Thymus (tissue), 11 donors: ENCODE measurements around the gene MAP4. TPM values are rescaled to one million over a fixed set of nuclear protein-coding genes. Genes with fewer than 3 reads are reported as not detected.
"Not testable (repeated sequence)": the region's sequence is repeated elsewhere in the genome, so short reads cannot be mapped to it uniquely, and the experiment has no call there.

Experiments
- DNase-seq, 9 donors: peaks; one replicate each; pipeline ENCODE4 v3.0.0-alpha.2; 2013; ENCODE audit warnings: low spot score in 9 of 9, low read depth in 6 of 9, missing footprints in 1 of 9
- H3K27ac ChIP-seq, 2 donors: one replicate each; pipeline ENCODE4 v1.5.1; 2013; ENCODE audit warnings: control low read depth in 1 of 2, low read depth in 1 of 2, low read length in 1 of 2, mild to moderate bottlenecking in 1 of 2, moderate library complexity in 1 of 2
- H3K27me3 ChIP-seq, 2 donors: one replicate each; pipeline ENCODE4 v1.5.1; 2013; ENCODE audit warnings: low read length in 1 of 2; ENCODE audit not compliant: control insufficient read depth in 2 of 2, insufficient read depth in 1 of 2
- H3K36me3 ChIP-seq, 2 donors: one replicate each; pipeline ENCODE4 v1.5.1; 2013; ENCODE audit warnings: low read length in 1 of 2, mild to moderate bottlenecking in 1 of 2, moderate library complexity in 1 of 2; ENCODE audit not compliant: control insufficient read depth in 2 of 2, insufficient read depth in 2 of 2
- H3K4me1 ChIP-seq, 2 donors: one replicate each; pipeline ENCODE4 v1.5.1; 2013; ENCODE audit warnings: low read length in 2 of 2; ENCODE audit not compliant: control insufficient read depth in 2 of 2, insufficient read depth in 2 of 2
- H3K4me3 ChIP-seq, 2 donors: one replicate each; pipeline ENCODE4 v1.5.1; 2013; ENCODE audit warnings: low read length in 2 of 2, control low read depth in 1 of 2, mild to moderate bottlenecking in 1 of 2
- H3K9me3 ChIP-seq, 2 donors: one replicate each; pipeline ENCODE4 v1.5.1; 2013; ENCODE audit warnings: low read length in 1 of 2, mild to moderate bottlenecking in 1 of 2; ENCODE audit not compliant: control insufficient read depth in 2 of 2, insufficient read depth in 1 of 2
- WGBS: extraction: QIAGEN DNeasy Blood & Tissue Kit; methylation state at CpG from one replicate; pipeline ENCODE4 v1.1.7; 2013; 5-methylcytosine and 5-hydroxymethylcytosine counted together
- polyA plus RNA-seq: library from polyadenylated mRNA; stranded (reverse); fragments of 200-250 nt; gene quantifications from one replicate; pipeline ENCODE4 v1.2.3, GENCODE V29; 2013
- total RNA-seq: library from RNA; stranded (reverse); fragments of 120-200 nt; gene quantifications from one replicate; pipeline ENCODE4 v1.2.4, GENCODE V29; 2013
- donor health status: healthy.

The MAP4 gene
- total and polyA plus RNA-seq, 2 donors, result 22.3 to 49.8 TPM

DNA sequence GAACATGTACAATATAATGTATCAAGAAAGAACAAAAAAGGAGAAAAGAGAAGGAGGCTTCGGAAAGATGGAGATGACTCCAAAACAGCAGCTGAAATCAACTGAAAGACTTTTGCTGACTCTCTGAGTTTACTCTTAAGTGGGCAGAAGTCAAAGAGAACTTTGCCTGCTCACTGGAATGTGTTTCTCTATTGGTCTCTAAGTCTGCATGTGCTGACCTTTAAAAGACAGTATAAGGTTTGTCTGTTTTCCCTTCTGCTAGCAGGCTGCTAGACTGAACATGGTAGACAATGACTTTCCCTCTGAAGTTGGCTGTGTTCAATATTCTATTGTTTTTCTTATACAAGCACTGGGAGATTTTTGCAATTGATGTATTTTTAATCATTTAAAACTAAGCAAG lies 7.2 kb upstream of the MAP4 start:
- DNase-seq, result no peak
- Histone ChIP-seq H3K36me3 (no peaks in the 10 kb centered on the region), H3K27ac (no peak overlapping the region), H3K27me3 (no peaks in the 10 kb centered on the region), H3K4me1 (peaks cover 0 to 2% of the 10 kb centered on the region in 2 donors), H3K4me3 (no peak overlapping the region), H3K9me3 (no peaks in the 10 kb centered on the region)
- 96% methylated on average over 1 of the region's 1 CpG for WGBS

- no peak for DNase-seq
- no peak overlapping the region for H3K4me3 ChIP-seq
- H3K27ac ChIP-seq, result no peak overlapping the region
- no peaks in the 10 kb centered on the region for H3K36me3 ChIP-seq
- WGBS, result 96% methylated on average over 4 of the region's 4 CpGs
- H3K9me3 ChIP-seq, result no peaks in the 10 kb centered on the region
- H3K4me1 ChIP-seq, result peaks cover 7 to 8% of the 10 kb centered on the region in 2 donors
- no peaks in the 10 kb centered on the region for H3K27me3 ChIP-seq
Measured at GRCh38 chr3:48022178-48022577, 6.0 kb upstream of the MAP4 start.

DNA sequence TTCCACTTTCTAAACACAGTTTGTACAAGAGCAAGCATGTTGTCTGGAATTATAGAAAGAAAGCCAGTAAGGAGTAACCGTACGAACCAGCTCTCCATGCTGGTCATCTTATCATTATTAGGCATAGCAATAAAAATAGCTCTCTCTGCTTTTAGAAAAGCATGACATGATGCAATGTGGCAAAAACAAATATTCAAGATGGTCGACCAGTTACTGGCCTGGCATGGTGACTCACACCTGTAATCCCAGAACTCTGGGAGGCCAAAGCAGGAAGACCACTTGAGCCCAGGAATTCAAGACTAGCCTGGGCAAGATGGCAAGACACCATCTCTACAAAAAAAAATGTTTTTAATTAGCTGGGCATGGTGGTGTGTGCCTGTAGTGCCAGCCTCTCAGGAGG lies 2.6 kb upstream of the MAP4 start:
- Histone ChIP-seq H3K27ac (no peak overlapping the region), H3K4me3 (no peak overlapping the region), H3K9me3 (no peaks in the 10 kb centered on the region), H3K27me3 (no peaks in the 10 kb centered on the region), H3K36me3 (no peaks in the 10 kb centered on the region), H3K4me1 (peaks cover 23 to 26% of the 10 kb centered on the region in 2 donors)
- WGBS, result 98% methylated on average over 3 of the region's 3 CpGs
- no peak for DNase-seq

DNA sequence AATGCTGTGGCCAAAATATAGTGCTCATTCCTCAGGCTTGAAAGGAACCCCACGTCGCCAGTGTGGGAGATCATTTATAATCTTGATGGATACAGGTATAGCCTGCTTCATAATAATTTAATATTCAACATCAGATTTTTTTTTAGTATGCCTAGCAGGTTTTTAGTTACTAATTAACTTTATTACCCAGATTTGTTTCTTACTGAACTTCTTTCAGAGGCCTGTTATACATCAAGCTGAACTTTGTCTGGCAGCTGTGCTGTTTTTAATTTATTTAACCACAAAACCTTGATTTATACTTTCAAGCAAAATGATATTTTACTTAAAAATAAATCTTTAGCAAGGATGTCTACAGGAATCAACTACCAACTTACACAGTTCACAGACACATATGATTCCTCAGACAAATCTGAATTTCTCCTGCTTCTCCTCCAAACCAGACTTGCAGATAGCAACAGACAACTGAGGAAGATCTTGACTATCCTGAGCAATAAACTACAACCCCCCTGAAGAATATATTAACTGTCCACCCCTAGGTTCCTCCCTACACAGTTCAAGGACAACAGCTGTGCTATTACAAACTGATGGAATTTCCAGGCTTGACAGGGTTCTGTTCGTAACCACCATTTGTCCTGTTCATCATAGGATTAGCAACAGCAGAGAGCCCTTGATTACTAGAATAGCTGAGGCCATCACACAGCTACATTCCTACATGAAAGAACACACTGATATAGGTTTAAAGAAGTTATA lies 610 bp downstream of the MAP4 start:
- Histone ChIP-seq H3K4me1 (peaks cover 43 to 49% of the 10 kb centered on the region in 2 donors), H3K9me3 (no peaks in the 10 kb centered on the region), H3K27ac (peak overlapping the region in 1 of 2 donors; percentile 72), H3K4me3 (no peak overlapping the region), H3K36me3 (no peaks in the 10 kb centered on the region), H3K27me3 (no peaks in the 10 kb centered on the region)
- DNase-seq, result no peak
- 93% methylated on average over 3 of the region's 3 CpGs for WGBS

GRCh38 chr3:48014358-48014757 lies 1.9 kb downstream of the MAP4 start:
- 98% methylated on average over 2 of the region's 2 CpGs for WGBS
- H3K27me3 ChIP-seq, result no peaks in the 10 kb centered on the region
- peaks cover 45 to 50% of the 10 kb centered on the region in 2 donors for H3K4me1 ChIP-seq
- no peaks in the 10 kb centered on the region for H3K9me3 ChIP-seq
- peak overlapping the region in 1 of 2 donors; percentile 50 for H3K27ac ChIP-seq
- DNase-seq, result no peak
- no peaks in the 10 kb centered on the region for H3K36me3 ChIP-seq
- no peak overlapping the region for H3K4me3 ChIP-seq

DNA sequence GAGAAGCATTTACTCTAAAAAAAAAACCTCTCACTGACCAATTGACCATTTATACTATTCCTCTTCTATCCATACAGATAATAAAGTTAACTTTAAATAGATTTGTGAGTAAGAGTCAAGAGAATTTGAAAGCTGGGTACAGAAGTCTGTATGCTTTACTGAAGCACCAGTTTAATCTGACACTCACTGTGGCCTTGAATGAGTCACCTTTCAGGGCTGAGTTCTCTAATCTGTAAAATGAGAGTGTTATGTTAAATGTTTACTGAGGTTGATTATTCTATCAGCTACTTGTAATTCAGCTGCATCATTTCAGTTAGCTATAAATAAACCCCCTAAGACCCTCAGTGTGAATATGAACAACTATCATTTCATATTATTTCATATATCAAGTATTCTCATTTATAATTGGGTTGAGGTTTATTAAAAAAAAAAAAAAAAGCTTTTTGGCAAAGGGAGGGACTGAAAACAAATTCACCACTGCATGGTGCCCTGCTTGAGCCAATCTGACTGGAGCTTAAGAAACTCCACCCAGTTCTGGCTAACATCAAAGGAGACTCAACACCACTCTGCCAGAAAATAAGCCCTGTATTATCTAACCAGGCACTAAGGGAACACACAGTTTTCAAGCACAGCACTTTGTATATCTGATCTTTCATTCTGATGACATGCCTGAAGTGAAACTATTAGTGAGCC lies 2.8 kb downstream of the MAP4 start:
- no peak overlapping the region for H3K4me3 ChIP-seq
- peak overlapping the region in 1 of 2 donors; percentile 50 for H3K27ac ChIP-seq
- no peaks in the 10 kb centered on the region for H3K9me3 ChIP-seq
- H3K36me3 ChIP-seq, result no peaks in the 10 kb centered on the region
- peaks cover 45 to 50% of the 10 kb centered on the region in 2 donors for H3K4me1 ChIP-seq
- DNase-seq, result peak in 1 of 9 donors; percentile 37
- H3K27me3 ChIP-seq, result no peaks in the 10 kb centered on the region

DNA sequence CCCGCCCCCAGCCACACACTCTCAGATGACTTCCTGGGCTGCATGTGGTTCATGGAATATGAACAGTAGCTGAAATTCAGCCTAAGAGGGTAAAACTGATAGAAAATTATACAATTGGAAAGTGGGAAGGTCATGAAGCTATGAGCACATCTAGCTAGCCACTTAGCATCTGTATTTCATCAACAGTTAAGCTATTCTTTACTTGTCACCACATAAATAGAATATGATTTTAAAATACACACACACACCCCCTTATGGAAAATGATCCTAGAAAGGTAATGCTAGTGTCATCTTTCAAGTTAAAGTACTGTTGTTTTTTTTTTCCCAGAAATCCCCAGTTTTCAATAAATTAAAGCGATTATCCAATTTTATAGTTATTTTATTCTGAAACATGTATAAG lies 3.6 kb downstream of the MAP4 start:
- WGBS, result 98% methylated on average over 2 of the region's 2 CpGs
- peak in 1 of 9 donors; percentile 36 for DNase-seq
- peaks cover 41 to 45% of the 10 kb centered on the region in 2 donors for H3K4me1 ChIP-seq
- no peaks in the 10 kb centered on the region for H3K9me3 ChIP-seq
- H3K27ac ChIP-seq, result peak overlapping the region in 1 of 2 donors; percentile 97
- no peaks in the 10 kb centered on the region for H3K36me3 ChIP-seq
- no peak overlapping the region for H3K4me3 ChIP-seq
- no peaks in the 10 kb centered on the region for H3K27me3 ChIP-seq

DNA sequence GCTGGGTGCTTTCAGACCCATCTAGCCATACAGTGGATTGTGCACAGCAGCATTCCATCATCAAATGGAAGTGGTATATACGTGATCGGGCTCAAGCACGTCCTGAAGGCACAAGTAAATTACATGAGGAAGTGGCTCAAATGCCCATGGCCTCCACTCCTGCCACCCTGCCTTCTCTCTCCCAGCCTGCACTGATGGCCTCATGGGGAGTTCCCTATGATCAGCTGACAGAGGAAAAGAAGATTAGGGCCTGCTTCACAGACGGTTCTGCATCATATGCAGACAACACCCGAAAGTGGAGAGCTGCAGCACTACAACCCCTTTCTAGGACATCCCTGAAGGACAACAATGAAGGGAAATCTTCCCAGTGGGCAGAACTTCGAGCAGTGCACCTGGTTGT lies 8.2 kb downstream of the MAP4 start:
- 97% methylated on average over 6 of the region's 6 CpGs for WGBS
- not testable (repeated sequence) for H3K4me3 ChIP-seq, DNase-seq, H3K9me3 ChIP-seq, H3K27me3 ChIP-seq, H3K36me3 ChIP-seq, H3K27ac ChIP-seq
- peaks cover 18 to 21% of the 10 kb centered on the region in 2 donors for H3K4me1 ChIP-seq

GRCh38 chr3:48007361-48007760 lies 8.9 kb downstream of the MAP4 start:
- not testable (repeated sequence) for H3K27ac ChIP-seq, H3K27me3 ChIP-seq, DNase-seq, H3K9me3 ChIP-seq, H3K36me3 ChIP-seq, H3K4me3 ChIP-seq
- WGBS, result 97% methylated on average over 6 of the region's 6 CpGs
- H3K4me1 ChIP-seq, result peaks cover 15 to 20% of the 10 kb centered on the region in 2 donors
